BE2C (cell line): ENCODE results near the gene ITPK1.

ENCODE experiments used
- DNase-seq: peaks from one replicate; pipeline ENCODE4 v3.0.0-alpha.2; 2020
- H3K27me3 ChIP-seq: fragments of 250-450 bp; sonication (Bioruptor Pico); 2 replicates; pipeline ENCODE4 v1.5.1; 2020; ENCODE audit warnings: mild to moderate bottlenecking
- H3K36me3 ChIP-seq: fragments of 250-450 bp; sonication (Bioruptor Pico); 2 replicates; pipeline ENCODE4 v1.5.1; 2020; ENCODE audit warnings: mild to moderate bottlenecking
- H3K4me1 ChIP-seq: fragments of 250-450 bp; sonication (Bioruptor Pico); 2 replicates; pipeline ENCODE4 v1.5.1; 2020
- H3K4me3 ChIP-seq: 2 replicates; pipeline ENCODE4 v1.5.1; 2011; ENCODE audit warnings: low read depth, low read length
- H3K9me3 ChIP-seq: fragments of 250-450 bp; sonication (Bioruptor Pico); 2 replicates; pipeline ENCODE4 v1.5.1; 2020
- TF ChIP-seq, protein P1 (sequence below): IDR thresholded peaks from 2 replicates; pipeline ENCODE4 v1.5.1; 2012; ENCODE audit warnings: mild to moderate bottlenecking, low read depth, low read length

The ITPK1 gene

DNA sequence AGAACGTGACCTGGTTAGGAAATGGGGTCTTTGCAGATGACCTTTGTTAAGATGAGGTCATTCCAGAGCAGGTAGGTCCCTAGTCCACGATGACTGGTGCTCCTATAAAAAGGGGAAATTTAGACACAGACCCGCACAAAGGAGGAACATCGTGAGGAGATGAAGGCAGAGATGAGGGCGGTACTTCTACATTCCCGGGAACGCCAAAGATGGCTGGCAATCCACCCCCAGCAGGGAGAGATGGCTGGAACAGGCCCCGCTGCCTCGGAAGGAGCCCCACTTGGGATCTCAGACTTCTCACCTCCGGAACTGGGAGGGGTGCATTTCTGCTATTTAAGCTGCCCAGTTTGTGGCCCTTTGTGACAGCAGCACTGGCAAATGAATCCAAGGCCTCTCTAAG lies 85.0 kb downstream of the ITPK1 start:
- H3K27me3 ChIP-seq: no peaks in the 10 kb centered on the region
- H3K4me3 ChIP-seq: no peak overlapping the region
- H3K4me1 ChIP-seq: peaks cover 16% of the 10 kb centered on the region
- no peaks in the 10 kb centered on the region for H3K9me3 ChIP-seq
- no peaks in the 10 kb centered on the region for H3K36me3 ChIP-seq
- TF ChIP-seq, protein P1, sequence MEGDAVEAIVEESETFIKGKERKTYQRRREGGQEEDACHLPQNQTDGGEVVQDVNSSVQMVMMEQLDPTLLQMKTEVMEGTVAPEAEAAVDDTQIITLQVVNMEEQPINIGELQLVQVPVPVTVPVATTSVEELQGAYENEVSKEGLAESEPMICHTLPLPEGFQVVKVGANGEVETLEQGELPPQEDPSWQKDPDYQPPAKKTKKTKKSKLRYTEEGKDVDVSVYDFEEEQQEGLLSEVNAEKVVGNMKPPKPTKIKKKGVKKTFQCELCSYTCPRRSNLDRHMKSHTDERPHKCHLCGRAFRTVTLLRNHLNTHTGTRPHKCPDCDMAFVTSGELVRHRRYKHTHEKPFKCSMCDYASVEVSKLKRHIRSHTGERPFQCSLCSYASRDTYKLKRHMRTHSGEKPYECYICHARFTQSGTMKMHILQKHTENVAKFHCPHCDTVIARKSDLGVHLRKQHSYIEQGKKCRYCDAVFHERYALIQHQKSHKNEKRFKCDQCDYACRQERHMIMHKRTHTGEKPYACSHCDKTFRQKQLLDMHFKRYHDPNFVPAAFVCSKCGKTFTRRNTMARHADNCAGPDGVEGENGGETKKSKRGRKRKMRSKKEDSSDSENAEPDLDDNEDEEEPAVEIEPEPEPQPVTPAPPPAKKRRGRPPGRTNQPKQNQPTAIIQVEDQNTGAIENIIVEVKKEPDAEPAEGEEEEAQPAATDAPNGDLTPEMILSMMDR: no peak
- no peak for DNase-seq

DNA sequence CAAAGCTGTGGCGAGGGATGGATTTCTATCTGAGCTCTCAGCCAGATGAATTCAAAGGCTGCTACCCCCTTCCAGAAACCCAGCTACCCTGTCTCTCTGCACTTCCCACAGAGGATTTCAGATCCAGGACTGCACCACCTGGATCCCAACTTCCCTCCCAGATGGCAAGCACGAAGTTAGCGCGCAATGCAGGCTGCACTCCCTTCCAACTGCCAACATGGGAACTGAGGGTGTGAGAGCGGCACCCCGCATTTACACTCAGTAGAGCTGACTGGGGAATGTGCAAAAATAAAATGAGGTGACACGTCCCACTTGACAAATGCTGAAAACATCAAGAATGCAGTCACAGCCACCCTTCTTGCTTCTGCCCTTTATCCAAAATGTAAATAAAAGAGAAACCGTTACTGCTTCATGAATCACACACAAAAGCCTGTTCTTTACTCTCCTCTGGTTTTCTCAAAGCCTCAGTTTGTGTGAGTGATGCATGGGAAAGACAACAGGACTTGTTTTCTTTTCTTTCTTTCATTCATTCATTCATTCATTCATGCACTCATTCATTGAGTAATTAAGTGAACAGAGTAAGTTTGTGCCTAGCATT lies 85.7 kb downstream of the ITPK1 start:
- DNase-seq: no peak
- TF ChIP-seq, protein P1: no peak
- no peak overlapping the region for H3K4me3 ChIP-seq

DNA sequence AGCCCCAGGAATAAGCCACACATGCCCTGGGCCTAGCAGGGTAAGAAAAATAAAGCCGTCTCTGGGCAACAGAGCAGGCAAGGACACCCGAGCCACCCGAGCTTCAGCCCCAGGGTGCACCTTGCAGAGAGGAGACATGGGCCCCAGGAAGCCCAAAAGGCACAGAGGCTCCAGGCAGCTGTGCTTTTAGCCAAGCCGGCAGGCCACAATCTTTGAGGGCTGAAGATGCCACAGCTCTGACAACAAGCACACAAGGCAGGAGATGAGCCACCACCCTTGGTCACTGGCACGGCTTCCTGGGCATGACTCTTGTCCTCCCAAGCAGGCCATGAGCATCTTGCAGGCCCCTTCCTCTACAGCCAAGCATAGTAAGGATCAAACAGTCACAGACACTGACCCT lies 86.3 kb downstream of the ITPK1 start:
- H3K27me3 ChIP-seq: no peaks in the 10 kb centered on the region
- H3K4me1 ChIP-seq: peaks cover 21% of the 10 kb centered on the region
- no peak for DNase-seq
- TF ChIP-seq, protein P1: no peak
- H3K9me3 ChIP-seq: no peaks in the 10 kb centered on the region
- H3K36me3 ChIP-seq: no peaks in the 10 kb centered on the region
- no peak overlapping the region for H3K4me3 ChIP-seq

More for the DNA sequence above, 85.7 kb downstream of the ITPK1 start:
- H3K4me1 ChIP-seq: peaks cover 17% of the 10 kb centered on the region
- no peaks in the 10 kb centered on the region for H3K9me3 ChIP-seq
- no peaks in the 10 kb centered on the region for H3K27me3 ChIP-seq
- no peaks in the 10 kb centered on the region for H3K36me3 ChIP-seq

DNA sequence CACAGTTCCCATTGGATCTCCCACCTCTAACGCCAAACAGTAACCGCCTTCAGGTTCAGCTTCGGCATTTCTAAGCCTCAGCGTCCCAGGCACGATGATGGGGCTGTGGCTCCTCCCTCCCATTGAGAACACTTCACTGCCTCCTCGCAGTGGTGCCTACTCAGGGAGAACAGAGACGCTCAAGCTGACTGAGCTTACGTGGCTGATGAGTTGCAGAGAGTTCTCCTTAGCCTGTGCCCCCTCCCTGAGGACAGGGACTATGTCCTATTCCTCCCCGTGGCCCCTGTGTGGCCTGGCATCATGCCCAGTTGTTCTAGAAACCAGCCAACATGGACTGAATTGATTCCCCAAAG lies 87.0 kb downstream of the ITPK1 start:
- H3K9me3 ChIP-seq: no peaks in the 10 kb centered on the region
- peaks cover 25% of the 10 kb centered on the region for H3K4me1 ChIP-seq
- no peak for DNase-seq
- H3K27me3 ChIP-seq: no peaks in the 10 kb centered on the region
- no peak overlapping the region for H3K4me3 ChIP-seq
- H3K36me3 ChIP-seq: no peaks in the 10 kb centered on the region
- TF ChIP-seq, protein P1: no peak

DNA sequence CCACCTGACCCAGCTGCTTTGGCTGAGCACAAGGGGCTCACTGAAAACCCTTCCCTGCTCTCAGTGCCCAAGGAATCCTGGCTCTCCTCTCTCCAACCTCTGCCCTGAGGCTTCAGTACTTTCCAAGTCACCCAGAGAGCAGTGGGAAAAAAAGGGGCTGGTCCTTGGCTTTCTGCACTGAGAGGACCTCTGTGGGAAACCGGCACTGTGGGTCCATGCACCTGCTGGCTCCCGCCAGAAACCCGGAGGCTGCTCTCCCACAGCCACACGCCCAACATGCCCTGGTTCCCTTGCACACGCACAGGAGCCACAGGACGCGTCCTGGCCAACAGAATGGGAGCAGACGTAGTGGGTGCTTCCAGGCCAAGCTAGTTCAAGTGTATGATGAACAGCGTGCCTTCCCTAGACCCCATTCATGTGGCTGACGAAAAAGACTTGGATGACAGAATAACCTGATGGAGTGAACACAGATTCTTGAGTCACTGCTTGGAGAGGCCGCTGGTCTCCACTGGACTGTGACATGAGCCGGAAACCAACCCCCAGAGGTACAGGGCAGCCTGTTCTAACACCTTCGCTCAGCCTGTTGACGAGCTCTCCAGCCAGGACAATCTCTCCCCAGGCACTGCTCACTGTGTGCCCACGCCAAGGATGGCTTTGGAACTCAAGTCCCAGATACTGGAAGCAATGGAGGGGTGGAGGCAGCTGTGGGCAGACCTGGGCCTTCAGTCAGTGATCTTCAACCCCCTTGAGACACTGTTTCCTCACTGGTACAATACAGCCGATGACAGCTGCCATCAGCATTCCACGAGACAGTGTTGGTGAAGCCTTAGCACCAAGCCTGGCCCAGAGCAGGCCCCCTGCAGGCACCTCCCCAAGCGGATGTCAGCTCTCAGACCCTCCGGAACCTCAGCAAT lies 87.7 kb downstream of the ITPK1 start:
- no peak for DNase-seq
- Histone ChIP-seq H3K4me3 (no peak overlapping the region), H3K36me3 (no peaks in the 10 kb centered on the region), H3K4me1 (peaks cover 26% of the 10 kb centered on the region), H3K27me3 (no peaks in the 10 kb centered on the region), H3K9me3 (no peaks in the 10 kb centered on the region)
- TF ChIP-seq, protein P1: no peak

DNA sequence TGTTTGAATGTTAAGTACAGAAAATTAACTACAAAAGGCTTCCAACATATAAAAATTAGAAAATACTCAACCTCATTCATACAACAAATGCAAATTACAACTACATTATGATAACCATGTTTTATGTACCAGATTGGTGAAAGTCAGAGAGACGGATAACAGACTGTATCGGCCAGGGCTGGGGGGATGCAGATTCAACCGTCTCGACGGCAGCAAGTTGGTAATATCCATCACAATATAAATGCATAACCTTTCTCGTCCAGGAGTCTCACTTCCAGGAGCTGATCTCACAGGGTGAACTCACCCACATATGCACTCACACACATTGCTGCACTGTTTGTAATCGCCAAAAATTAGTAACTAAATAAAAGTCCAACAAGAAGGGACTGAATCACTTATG lies 89.4 kb downstream of the ITPK1 start:
- Histone ChIP-seq H3K4me3 (no peak overlapping the region), H3K4me1 (peaks cover 22% of the 10 kb centered on the region), H3K36me3 (no peaks in the 10 kb centered on the region), H3K9me3 (no peaks in the 10 kb centered on the region), H3K27me3 (no peaks in the 10 kb centered on the region)
- no peak for DNase-seq
- TF ChIP-seq, protein P1: no peak
